ENCODE measurements around the gene SLC9A8. TPM values are rescaled to one million over a fixed set of nuclear protein-coding genes. Genes with fewer than 3 reads are reported as not detected.

SLC9A8 gene
- total RNA-seq, 2 experiments from 2014 or later, result 22.0 to 30.3 TPM

GRCh38 chr20:49889001-49889934, 76.6 kb downstream of the SLC9A8 start:
- peaks cover 34% of the 10 kb centered on the region; the same call in 1 of the 2 replicates for H3K36me3 ChIP-seq (ENCODE audit: insufficient read depth, low read length)
- TF ChIP-seq, protein P1, sequence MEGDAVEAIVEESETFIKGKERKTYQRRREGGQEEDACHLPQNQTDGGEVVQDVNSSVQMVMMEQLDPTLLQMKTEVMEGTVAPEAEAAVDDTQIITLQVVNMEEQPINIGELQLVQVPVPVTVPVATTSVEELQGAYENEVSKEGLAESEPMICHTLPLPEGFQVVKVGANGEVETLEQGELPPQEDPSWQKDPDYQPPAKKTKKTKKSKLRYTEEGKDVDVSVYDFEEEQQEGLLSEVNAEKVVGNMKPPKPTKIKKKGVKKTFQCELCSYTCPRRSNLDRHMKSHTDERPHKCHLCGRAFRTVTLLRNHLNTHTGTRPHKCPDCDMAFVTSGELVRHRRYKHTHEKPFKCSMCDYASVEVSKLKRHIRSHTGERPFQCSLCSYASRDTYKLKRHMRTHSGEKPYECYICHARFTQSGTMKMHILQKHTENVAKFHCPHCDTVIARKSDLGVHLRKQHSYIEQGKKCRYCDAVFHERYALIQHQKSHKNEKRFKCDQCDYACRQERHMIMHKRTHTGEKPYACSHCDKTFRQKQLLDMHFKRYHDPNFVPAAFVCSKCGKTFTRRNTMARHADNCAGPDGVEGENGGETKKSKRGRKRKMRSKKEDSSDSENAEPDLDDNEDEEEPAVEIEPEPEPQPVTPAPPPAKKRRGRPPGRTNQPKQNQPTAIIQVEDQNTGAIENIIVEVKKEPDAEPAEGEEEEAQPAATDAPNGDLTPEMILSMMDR (conservative IDR thresholded peaks at IDR 0.05; ENCODE audit: low read length), result no peak
- TF ChIP-seq EZH2phosphoT487 (IDR thresholded peaks at IDR 0.05; ENCODE audit: borderline replicate concordance, low read depth, low read length), result no peak
- no TSS peak for BruUV-seq (replicated peaks)
- ChIA-PET CTCF (ENCODE audit: unreplicated experiment) (interaction anchor here (0.6 to 1.0 kb wide), 2 partner anchors 12 to 472 kb away, joined by 3 read pairs; no protein-coding TSS in a partner anchor), POLR2A (interaction anchor here (0.6 kb wide), 1 partner anchor 364 kb away, joined by 3 read pairs; no protein-coding TSS in a partner anchor)
- no peak overlapping the region for H3K4me3 ChIP-seq (ENCODE audit: low read depth, low read length, poor library complexity, severe bottlenecking)
- H3K9me3 ChIP-seq (ENCODE audit: low read length), result no peaks in the 10 kb centered on the region
- H2AFZ ChIP-seq (ENCODE audit: low read length), result no peak overlapping the region
- no peak overlapping the region for H3K27ac ChIP-seq (ENCODE audit: low read depth, low read length, poor library complexity, severe bottlenecking)
- no peaks in the 10 kb centered on the region for H3K9me2 ChIP-seq (ENCODE audit: insufficient read depth, low read length)
- intact Hi-C loops (cut with micrococcal nuclease; ENCODE audit: unreplicated experiment), result loop anchor here (5.0 kb wide), 1 partner anchor 38 kb away; no protein-coding TSS in a partner anchor
- H3K79me2 ChIP-seq (ENCODE audit: insufficient read depth, low read depth, low read length), result no peaks in the 10 kb centered on the region
- H3K4me2 ChIP-seq (ENCODE audit: low read length), result peak overlapping the region; percentile 10; the same call in 1 of the 2 replicates
- no peaks in the 10 kb centered on the region for H4K20me1 ChIP-seq (ENCODE audit: insufficient read depth, low read length)
- no peak for DNase-seq (ENCODE audit: low spot score)
- peaks cover 12% of the 10 kb centered on the region for H3K4me1 ChIP-seq (ENCODE audit: insufficient read depth, low read length, poor library complexity, severe bottlenecking)

GRCh38 chr20:49889935-49890333, 77.3 kb downstream of the SLC9A8 start:
- no peak for DNase-seq (ENCODE audit: low spot score)
- TF ChIP-seq, protein P1 (conservative IDR thresholded peaks at IDR 0.05; ENCODE audit: low read length), result no peak
- TF ChIP-seq EZH2phosphoT487 (IDR thresholded peaks at IDR 0.05; ENCODE audit: borderline replicate concordance, low read depth, low read length), result no peak
- Histone ChIP-seq H3K36me3 (ENCODE audit: insufficient read depth, low read length) (peaks cover 28% of the 10 kb centered on the region; the same call in 1 of the 2 replicates), H3K27ac (ENCODE audit: low read depth, low read length, poor library complexity, severe bottlenecking) (no peak overlapping the region), H4K20me1 (ENCODE audit: insufficient read depth, low read length) (no peaks in the 10 kb centered on the region), H3K4me1 (ENCODE audit: insufficient read depth, low read length, poor library complexity, severe bottlenecking) (peaks cover 13% of the 10 kb centered on the region), H3K9me3 (ENCODE audit: low read length) (no peaks in the 10 kb centered on the region), H3K9me2 (ENCODE audit: insufficient read depth, low read length) (no peaks in the 10 kb centered on the region), H2AFZ (ENCODE audit: low read length) (no peak overlapping the region), H3K4me2 (ENCODE audit: low read length) (no peak overlapping the region), H3K79me2 (ENCODE audit: insufficient read depth, low read depth, low read length) (no peaks in the 10 kb centered on the region), H3K4me3 (ENCODE audit: low read depth, low read length, poor library complexity, severe bottlenecking) (no peak overlapping the region)
- POLR2A ChIA-PET, result no interaction called here
- no TSS peak for BruUV-seq (replicated peaks)
- CTCF ChIA-PET (ENCODE audit: unreplicated experiment), result no interaction called here
- intact Hi-C loops (cut with micrococcal nuclease; ENCODE audit: unreplicated experiment), result loop anchor here (5.0 kb wide), 1 partner anchor 37 kb away; no protein-coding TSS in a partner anchor

Data from OCI-LY7 (cell line).